NCI-H526 (cell line): ENCODE results near the gene OR4D2.

Experiments
- DNase-seq, 2 experiments: peaks; one replicate each; lab custom pipeline; 2025; lab: John Stamatoyannopoulos, UW

OR4D2 gene

DNA sequence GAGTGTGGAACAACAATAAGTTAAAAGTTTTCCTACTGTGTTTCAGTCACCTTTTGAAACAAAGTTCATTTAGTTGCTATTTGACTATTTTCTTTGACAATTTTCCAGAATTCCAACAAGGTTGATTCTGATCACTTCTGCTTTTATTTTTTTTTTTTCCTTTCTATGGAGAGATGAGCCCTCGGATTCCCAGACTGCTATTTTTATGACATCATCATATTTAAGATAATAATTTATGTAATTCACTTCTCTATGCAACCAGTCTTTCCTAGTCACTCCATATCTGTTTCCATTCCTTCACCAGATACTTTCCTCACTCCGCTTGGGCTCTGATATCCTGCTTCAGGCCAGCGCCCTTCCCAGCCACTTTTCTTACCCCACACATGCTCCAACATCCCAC lies 8.1 kb downstream of the OR4D2 start:
- no peak for DNase-seq

DNA sequence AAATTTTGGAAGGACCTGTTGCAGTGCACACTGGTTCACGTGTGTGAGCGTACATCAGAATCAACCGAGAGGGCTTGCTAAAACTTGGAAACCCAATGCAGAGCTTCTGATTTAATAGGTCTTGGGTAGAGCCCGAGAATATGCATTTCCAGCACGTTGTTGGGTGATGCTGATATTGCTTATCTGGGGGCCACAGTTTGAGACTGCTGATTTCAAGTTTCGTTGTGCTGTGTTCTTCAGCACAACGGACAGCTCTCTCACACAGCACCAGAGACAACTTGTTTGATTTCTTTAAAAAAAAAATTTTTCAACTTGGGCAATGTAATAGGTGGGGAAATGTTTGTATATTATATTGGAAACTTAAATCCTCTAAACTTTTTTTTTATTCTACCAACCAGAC lies 9.4 kb downstream of the OR4D2 start:
- no peak for DNase-seq

DNA sequence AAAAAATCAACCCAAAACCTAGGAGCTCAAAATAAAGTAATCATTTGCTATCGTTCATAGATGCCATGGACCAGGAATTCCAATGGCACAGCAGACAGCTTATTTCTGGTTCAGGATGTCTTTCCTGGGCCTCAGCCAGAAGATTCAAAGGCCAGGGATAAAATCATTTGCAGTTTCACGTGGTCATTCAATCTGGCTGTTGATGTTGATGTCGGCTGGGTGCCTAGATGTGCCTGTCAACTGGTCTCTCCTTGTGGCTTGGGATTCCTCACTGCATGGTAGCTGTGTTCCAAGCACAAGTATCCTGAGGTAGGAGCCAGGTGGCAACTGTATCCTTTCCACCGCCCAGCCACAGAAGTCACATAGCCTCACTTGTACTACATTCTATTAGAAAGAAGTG lies 15.0 kb downstream of the OR4D2 start:
- no peak for DNase-seq

DNA sequence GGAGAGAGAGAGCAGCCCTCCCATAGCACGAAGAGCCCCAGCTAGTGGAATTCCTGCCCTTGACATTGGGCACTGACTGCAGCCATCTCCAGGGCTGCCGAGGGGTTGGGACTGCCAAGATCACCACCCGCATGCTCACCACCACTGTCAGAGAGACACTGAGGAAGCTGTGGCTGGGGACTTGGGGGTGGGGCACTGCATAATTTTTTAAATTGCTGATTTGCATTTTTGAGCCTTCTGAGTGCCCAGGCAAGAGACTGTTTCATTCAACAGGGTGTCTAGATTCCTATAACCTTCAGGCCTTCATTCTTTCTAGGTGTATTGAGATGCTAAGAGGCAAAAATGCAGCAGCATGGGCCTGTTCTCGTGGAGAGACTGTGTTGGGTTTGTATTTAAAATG lies 16.7 kb downstream of the OR4D2 start:
- DNase-seq, result no peak

DNA sequence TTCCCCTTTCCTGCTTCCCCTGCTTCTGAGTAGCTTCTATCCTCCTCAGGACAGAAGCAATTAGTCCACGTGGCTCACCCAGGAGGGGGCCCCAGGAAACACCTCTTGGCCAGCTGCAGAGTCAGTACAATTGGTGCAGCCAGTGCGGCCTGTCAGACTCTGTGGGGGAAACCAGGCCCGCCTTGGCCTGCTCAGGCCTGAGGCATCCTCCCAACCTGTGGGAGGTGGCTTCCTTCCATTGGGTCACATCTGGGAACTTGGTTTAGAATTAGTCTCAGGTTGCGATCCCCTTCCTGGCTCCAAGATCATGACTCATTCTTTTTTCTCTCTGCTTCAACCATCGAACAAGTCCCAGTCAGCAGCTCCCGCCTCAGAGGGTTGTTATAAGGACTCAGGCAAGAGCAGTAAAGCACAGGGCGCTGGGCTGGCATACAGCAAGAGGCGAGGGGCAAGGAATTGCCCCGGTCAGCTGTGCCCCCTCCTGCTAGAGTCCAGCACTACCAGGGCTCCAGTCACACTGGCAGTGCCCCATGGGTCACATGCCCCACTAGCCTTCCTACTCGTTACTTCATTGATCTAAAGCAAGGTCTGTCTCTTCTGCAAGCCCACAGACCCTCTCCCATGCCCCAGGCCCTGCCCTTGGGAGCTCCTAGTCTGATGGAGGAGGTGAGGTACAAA lies 17.7 kb downstream of the OR4D2 start:
- DNase-seq, result no peak

DNA sequence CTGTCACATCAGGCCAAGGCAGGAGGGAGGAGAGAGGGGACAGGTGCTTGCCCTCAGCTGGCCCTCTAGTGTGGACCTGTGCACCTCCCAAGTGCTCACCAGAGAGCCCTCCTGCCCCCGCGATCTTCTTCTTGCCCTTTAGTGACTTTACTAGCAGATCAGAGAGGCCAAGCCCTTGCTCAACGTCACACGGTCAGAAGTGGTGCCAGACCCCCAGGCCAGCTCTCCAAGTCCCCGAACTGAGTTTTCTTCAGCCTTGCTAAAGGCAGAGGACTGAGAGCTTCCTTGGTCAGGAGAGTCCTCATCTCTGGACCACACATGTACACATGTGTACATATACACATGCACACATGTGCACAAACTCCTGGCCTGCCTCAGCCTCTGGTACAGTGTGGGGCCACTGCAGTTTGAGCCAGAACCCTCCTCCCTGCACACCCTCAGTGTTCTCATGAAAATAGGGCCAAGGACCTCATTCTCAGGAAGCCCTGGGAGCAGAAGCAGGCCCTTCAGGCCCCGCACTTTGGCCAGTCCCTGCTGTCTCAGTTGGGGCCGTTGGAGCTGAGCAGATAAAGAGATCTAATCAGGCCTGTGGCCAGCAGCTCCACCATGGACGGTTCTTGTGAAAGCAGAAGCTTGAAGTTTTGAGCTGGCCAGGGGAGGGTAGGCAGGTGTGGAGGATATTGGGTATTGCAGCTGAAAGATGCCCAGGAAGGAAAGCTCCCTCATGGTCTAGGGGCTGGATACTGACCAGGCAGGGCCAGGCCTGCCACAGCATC lies 18.4 kb downstream of the OR4D2 start:
- DNase-seq, result no peak

DNA sequence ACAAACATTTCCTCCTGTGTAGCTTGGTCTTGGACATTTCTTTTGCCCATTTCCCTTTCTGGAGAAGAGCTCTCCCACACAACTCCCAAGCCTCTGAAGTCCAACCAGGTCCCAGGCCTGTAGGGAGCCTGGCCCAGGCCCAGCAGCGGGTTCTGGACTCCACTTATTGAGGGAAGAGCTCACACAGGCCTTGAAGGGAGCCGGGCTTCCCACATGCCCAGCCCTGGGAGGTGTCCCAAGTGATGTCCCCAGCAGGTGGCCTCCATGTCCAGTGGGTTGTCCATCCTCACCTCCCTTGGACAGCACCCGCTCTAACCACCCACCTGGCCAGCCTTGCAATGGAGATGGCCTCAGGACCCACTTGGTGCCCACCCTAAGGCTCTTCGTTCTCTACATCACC lies 19.8 kb downstream of the OR4D2 start:
- DNase-seq, result no peak

DNA sequence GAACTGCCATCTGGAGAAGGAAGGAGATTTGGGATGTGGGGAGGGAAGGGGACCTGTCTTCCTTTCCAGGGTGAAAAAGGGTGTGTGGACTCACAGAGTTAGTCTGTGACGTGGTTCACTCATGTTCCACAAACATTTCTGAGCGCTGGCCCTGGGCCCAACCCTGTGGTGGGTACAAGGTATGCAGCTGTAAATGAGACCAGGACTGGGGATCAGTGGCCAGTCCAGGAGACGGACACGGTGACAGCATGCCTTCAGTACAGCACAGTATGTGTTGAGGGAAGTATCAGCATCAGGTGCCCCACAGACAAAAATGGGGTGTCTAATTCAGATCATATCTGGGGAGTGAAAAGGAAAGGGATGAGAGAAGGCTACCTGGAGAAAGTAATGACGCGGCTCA lies 20.3 kb downstream of the OR4D2 start:
- DNase-seq, result no peak

DNA sequence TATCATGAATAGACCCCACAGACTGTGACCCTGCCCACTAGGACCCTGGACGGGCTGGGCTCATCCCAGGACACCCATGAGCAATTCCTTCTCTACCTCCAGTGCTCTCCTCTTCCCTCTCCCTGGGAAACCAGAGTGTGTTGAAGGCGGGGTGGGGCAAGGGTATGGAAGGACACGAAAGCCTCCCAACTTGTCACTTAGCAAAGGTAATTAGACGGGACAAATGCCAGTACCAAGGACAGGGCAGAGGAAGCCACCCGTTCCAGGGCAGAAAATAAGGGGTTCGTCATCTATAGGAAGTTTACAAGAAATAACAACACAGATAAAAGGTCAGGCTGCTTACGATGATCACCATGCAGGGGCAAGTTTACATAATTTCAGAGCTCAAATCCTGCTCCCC lies 20.9 kb downstream of the OR4D2 start:
- DNase-seq, result no peak

DNA sequence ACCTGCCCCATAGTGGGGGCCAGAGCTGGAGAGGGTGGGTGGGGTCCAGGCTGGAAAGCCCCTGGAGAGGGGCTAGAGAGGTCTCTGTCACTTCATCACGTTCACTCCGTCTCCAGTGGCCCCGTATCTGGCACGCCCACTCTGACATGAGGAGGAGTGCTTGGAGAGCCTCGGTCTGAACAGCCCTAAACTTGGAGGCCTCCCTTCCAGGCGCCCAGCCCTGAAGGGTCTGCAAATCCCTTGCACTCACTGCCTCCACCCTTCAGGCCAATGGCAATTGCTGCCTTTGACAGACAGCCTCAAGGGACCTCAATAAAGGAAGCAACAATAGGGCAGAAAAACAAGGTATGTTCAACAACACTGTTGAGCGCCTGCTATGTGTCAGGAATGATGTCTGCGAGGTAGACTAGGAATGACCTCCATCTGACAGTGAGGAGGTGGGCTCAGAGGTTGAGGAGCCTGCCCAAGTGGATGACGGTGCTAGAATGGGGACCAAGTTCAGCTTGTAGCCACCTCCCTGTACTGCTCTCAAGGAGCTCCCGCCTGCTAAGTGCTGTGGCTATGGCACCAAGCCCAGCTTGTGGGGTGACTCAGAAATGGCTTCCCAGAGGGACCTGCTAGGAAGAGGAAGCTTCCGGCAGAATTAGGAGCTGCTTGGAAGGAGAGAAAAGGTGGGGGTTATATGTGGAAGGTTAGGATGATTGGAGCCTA lies 22.8 kb downstream of the OR4D2 start:
- DNase-seq, result no peak

DNA sequence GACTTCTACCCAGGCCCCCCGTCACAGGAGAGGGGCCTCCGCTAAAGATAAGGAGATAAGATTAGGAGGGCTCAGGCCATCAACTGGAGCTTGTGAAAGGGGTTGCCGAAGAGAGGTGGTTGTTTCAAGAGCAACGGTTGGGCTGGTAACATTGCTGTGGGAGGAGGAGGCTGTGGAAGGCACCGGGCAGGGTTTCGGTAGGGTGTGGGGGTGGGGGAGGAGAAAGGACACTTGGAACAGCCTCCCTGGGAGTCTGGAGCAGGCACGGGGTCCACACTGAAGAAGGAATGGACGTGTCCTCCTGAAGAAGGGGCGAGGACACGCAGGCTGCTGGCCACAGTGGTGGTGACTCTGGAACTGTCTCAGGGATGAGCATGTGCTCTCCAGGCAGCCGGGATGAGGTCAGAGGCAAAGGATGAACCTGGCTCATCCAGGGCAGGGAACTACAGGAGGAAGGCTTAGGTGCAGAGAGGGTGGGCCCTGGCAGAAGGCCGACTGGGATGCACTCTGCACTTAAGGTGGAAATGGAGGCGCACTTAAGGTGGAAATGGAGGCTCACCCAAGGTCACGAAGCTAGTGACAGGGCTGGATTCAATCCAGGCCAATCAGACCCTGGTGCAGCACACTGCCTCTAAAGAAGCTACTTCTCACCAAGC lies 24.6 kb downstream of the OR4D2 start:
- DNase-seq, result no peak

DNA sequence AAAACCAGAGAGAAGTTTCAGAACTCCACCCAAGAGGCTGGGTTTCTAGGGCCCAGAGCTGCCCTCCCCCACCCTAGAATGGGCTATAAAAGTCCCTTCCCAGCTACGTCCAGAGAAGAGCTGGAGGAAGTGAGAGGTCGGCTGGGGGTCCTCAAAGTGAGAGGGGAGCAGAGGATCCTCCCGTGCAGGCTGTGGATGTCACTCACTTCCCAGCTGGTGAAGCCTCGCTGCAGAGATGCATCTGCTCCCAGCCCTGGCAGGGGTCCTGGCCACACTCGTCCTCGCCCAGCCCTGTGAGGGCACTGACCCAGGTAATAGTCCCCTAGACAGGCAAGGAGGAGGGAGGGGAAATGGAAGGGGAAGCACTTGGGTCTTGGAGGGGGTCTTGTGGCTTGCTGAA lies 25.8 kb downstream of the OR4D2 start, which contains the start of gene EPX:
TSS of gene EPX (plus strand) at position 115 of the 400 bp plus-strand sequence. CDS start at position 236, 121 bp downstream.
- no peak for DNase-seq

DNA sequence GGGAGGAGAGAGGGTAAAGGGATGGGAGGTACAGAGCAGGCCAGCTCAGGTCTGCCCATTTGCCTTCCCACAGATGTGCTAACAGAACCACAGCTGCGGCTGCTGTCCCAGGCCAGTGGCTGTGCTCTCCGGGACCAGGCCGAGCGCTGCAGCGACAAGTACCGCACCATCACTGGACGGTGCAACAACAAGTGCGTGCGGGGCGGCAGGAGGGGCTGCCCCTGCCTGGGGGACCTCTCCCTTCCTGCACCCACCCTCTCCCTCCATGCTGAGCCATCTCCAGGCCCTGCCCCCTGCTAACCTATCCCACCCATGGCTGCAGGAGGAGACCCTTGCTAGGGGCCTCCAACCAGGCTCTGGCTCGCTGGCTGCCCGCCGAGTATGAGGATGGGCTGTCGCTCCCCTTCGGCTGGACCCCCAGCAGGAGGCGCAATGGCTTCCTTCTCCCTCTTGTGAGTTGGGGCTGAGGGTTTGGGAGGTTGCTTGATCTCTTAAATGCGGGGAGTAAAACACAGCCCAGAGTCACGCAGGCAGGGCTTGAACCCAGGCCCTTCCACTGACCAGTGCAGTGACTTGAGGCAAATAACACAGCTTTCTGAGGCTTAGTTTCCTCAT lies 27.0 kb downstream of the OR4D2 start:
- no peak for DNase-seq

DNA sequence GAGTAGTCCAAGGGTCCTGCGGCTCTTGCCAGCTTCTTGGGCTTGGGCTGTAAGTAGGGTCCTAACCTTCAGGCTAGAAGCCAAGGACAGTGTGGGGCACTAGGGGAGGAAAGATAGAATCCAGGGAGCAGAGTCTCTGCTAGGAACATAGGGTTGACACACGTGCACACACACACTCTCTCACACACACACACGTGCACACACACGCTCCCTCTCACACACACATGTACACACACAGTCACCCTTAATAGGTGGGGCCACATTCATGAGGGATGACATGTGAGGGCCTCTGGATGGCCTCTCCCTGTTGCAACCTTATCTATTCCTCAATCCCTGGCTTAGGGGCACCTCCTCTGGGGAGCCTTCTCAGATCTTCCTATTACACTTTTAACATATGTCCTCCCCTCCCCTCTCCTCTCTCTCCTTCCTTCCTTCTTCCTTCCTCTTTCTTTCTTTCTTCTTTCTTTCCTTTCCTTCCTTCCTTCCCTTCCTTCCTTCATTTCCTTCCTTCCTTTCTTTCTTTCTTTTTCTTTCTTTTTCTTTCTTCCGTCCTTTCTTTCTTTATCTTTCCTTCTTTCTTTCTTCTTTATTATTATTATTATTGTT lies 28.8 kb downstream of the OR4D2 start:
- no peak for DNase-seq

DNA sequence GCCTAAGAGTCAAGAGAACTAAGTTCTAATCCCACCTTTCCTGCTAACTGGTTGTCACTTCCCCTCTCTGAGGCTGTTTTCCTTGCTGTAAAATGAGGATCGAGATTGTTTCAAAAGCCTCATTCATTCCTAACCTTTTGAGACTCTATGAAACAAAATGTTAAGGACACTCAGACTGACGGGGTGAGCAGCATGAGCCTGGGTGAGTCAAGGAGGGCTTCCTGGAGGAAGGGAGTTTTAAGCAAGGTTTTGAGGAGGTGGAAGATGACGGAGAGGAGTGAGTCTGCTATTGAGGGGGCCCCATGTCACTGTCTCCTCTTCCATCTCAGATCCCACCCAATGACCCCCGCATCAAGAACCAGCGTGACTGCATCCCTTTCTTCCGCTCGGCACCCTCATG lies 29.8 kb downstream of the OR4D2 start:
- no peak for DNase-seq

DNA sequence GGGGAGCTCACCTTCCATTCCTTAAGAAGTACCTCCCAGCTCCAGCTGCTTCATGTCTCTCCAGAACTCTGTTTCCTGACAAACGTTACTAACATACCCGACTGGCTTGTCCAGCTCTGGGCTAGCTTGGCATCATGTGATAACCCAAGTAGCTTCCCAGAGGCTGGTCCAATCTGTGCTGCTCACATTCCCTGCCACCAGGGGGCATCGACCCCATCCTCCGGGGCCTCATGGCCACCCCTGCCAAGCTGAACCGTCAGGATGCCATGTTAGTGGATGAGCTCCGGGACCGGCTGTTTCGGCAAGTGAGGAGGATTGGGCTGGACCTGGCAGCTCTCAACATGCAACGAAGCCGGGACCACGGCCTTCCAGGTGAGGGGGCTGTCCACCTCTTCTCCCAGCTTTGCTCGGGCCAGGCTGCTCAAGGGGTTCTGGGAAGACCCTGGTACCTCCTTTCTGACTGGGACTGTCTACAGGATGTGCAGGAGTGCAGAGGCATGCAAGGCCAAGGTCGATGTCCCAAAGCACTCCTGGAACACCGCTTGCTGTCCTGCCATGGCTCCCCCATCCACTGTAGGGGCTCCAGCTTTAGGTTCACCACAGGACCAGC lies 33.3 kb downstream of the OR4D2 start:
- DNase-seq, result peak; percentile 77 to 88

DNA sequence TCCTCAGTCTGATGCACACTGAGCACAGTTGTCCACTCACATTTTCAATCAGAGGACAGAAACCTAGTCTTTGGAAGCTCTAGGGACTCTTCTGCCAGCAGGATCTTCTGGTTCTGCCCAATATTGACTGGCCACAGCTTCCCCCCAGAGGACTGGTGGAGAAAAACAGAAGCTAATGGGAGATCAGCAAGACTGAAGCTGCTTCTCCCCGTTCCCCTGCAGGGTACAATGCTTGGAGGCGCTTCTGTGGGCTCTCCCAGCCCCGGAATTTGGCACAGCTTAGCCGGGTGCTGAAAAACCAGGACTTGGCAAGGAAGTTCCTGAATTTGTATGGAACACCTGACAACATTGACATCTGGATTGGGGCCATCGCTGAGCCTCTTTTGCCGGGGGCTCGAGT lies 36.1 kb downstream of the OR4D2 start:
- no peak for DNase-seq

DNA sequence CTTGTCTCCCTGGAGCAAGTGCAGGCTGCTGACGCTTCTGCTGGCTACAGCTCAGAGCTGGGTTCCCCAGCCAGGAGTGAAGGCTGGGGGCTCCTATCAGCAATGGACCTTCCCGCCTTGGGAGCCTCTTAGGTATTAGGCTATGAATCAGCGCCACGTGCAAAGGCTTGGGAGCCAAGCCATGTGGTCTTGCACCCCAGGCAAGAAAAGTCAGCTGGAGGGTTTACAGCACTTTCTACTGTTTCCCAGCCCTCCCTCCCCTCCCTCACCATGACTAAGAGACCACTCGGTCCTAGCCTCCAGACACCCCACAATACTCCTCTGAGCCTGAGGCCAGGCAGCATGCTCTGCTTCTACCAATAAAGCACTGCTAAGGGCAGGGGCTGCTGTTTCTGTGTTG lies 38.0 kb downstream of the OR4D2 start:
- no peak for DNase-seq

DNA sequence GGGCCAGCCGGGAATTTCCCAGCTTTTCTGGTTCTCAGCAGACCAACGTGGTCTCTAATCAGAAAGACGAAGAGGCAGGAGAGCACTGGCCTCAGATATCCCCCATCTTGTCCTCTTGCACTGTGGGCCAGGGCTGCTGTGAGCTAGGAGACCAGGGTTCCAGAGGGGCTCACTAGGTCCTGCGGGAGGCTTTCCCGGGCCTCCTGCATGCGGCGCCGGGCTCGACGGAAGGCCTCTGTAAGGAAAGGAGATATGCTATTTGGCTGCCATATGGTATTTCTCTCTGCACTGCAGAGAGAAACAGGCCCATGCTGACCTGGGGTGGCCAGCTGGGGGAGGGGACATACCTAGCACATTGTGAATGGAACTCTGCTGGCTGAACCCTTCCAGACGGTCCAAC lies 39.2 kb downstream of the OR4D2 start:
- no peak for DNase-seq

DNA sequence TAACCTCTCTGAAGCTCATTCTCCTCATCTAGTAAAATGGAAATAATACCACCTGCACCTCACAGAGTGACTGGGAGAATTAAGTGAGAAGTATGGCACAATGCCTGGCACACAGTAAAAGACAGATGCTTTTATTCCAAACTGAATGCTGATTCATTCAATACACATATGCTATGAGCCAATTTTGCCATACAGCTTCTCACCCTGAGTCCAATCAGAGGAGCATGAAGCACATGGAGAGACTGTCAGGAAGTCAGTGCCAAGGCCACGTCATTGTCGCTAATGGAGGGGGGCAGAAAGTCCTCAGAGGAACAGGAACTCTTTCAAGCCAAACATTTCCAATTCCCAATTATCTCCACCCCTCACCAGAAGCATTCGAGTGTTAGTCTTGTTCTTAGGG lies 40.7 kb downstream of the OR4D2 start:
- no peak for DNase-seq

DNA sequence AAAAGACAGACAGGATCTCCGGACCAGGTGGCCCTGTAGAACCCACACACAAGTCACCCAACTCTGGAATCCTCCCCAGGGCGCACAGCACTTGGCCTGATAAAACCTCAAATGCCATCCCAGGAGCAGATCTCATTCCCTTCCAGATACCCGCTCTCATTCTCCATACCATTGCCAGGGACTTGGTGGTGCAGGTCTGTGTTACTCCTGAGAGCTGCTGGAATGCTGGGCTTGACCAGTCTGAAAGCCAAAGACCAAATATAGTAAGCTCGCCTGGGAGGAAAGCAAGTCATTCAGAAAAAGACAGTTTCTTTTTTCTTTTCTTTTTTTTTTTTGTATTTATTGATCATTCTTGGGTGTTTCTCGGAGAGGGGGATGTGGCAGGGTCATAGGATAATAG lies 41.6 kb downstream of the OR4D2 start:
- DNase-seq, result no peak
